GM12865 (cell line): ENCODE results near the gene NEDD4L.

Source experiments
- DNase-seq: peaks from one replicate; pipeline ENCODE4 v3.0.0; 2010; ENCODE audit warnings: low read depth
- H3K4me3 ChIP-seq: 2 replicates; pipeline ENCODE4 v1.5.1; 2011; ENCODE audit warnings: mild to moderate bottlenecking, low read depth, low read length, control low read depth
- CTCF ChIP-seq: IDR thresholded peaks from 2 replicates; pipeline ENCODE4 v1.5.1; 2011; ENCODE audit warnings: low read length, control low read depth, low read depth, inconsistent platforms; ENCODE audit not compliant: insufficient read depth; ENCODE audit errors: missing control alignments

The NEDD4L gene

GRCh38 chr18:58447402-58448095, 403.5 kb downstream of the NEDD4L start:
- H3K4me3 ChIP-seq: no peak overlapping the region
- TF ChIP-seq CTCF: no peak
- DNase-seq: no peak

- no peak for DNase-seq
- no peak overlapping the region for H3K4me3 ChIP-seq
- no peak for TF ChIP-seq CTCF
Observed at GRCh38 chr18:58449464-58449863, 405.4 kb downstream of the NEDD4L start.
